SK-N-SH treated with all-trans-retinoic acid at 6 μM for 48 hours (cell line): ENCODE measurements around the gene CLCF1.

Experiments
- ATAC-seq: fragments of 200-7000 bp; cut with Tn5 transposase; 3 replicates; pipeline ENCODE4 v1.9.1; 2020; ENCODE audit warnings: mild to moderate bottlenecking, moderate library complexity
- ARNTL ChIP-seq: fragments of 450-650 bp; formaldehyde crosslinking; IDR thresholded peaks from 2 replicates; pipeline ENCODE4 v1.5.0; 2020; ENCODE audit warnings: low read depth, mild to moderate bottlenecking, moderate library complexity, borderline replicate concordance
- BACH2 ChIP-seq: fragments of 250-450 bp; sonication (Bioruptor Pico); IDR thresholded peaks from 2 replicates; pipeline ENCODE4 v1.9.0; 2021; ENCODE audit warnings: mild to moderate bottlenecking, borderline replicate concordance
- CREB5 ChIP-seq: fragments of 250-450 bp; sonication (Bioruptor Pico); IDR thresholded peaks from 2 replicates; pipeline ENCODE4 v1.5.1; 2020; ENCODE audit warnings: low read depth, mild to moderate bottlenecking, moderate library complexity
- ESRRG ChIP-seq: fragments of 250-450 bp; sonication (Bioruptor Pico); IDR thresholded peaks from 2 replicates; pipeline ENCODE4 v1.6.1; 2021; ENCODE audit warnings: mild to moderate bottlenecking
- GLIS3 ChIP-seq: fragments of 250-450 bp; sonication (Bioruptor Pico); IDR thresholded peaks from 2 replicates; pipeline ENCODE4 v1.5.0; 2020; ENCODE audit warnings: mild to moderate bottlenecking, moderate library complexity
- ISL1 ChIP-seq: fragments of 250-450 bp; sonication (Bioruptor Pico); IDR thresholded peaks from 2 replicates; pipeline ENCODE4 v2.1.2; 2022; ENCODE audit warnings: mild to moderate bottlenecking, moderate library complexity
- PATZ1 ChIP-seq: fragments of 250-450 bp; sonication (Bioruptor Pico); IDR thresholded peaks from 2 replicates; pipeline ENCODE4 v1.8.0; 2020; ENCODE audit warnings: mild to moderate bottlenecking, moderate library complexity, borderline replicate concordance
- POU6F1 ChIP-seq: fragments of 250-450 bp; sonication (Bioruptor Pico); IDR thresholded peaks from 2 replicates; pipeline ENCODE4 v1.8.0; 2021; ENCODE audit warnings: low read depth, mild to moderate bottlenecking, moderate library complexity, borderline replicate concordance
- PPARA ChIP-seq: fragments of 250-450 bp; sonication (Bioruptor Pico); IDR thresholded peaks from 2 replicates; pipeline ENCODE4 v1.5.0; 2020; ENCODE audit warnings: mild to moderate bottlenecking, borderline replicate concordance
- RARB ChIP-seq: fragments of 250-450 bp; sonication (Bioruptor Pico); IDR thresholded peaks from 2 replicates; pipeline ENCODE4 v1.8.0; 2021; ENCODE audit warnings: mild to moderate bottlenecking, moderate library complexity
- SNAI2 ChIP-seq: fragments of 250-450 bp; sonication (Bioruptor Pico); IDR thresholded peaks from 2 replicates; pipeline ENCODE4 v1.5.0; 2020; ENCODE audit warnings: mild to moderate bottlenecking, moderate library complexity
- TCF4 ChIP-seq: fragments of 250-450 bp; sonication (Bioruptor Pico); IDR thresholded peaks from 2 replicates; pipeline ENCODE4 v1.8.0; 2021; ENCODE audit warnings: mild to moderate bottlenecking, moderate library complexity, borderline replicate concordance
- TSHZ2 ChIP-seq: fragments of 250-450 bp; sonication (Bioruptor Pico); IDR thresholded peaks from 2 replicates; pipeline ENCODE4 v1.5.0; 2020; ENCODE audit warnings: mild to moderate bottlenecking, moderate library complexity
- ZC3H10 ChIP-seq: fragments of 250-450 bp; sonication (Bioruptor Pico); IDR thresholded peaks from 2 replicates; pipeline ENCODE4 v1.5.1; 2021; ENCODE audit warnings: mild to moderate bottlenecking, moderate library complexity
- ZFP3 ChIP-seq: fragments of 250-450 bp; sonication (Bioruptor Pico); IDR thresholded peaks from 2 replicates; pipeline ENCODE4 v1.5.0; 2020; ENCODE audit warnings: mild to moderate bottlenecking, moderate library complexity
- ZFP30 ChIP-seq: fragments of 450-650 bp; formaldehyde crosslinking; IDR thresholded peaks from 2 replicates; pipeline ENCODE4 v1.5.0; 2022; ENCODE audit warnings: mild to moderate bottlenecking, moderate library complexity
- ZNF565 ChIP-seq: fragments of 450-650 bp; formaldehyde crosslinking; conservative IDR thresholded peaks from 2 replicates; pipeline ENCODE4 v1.5.0; 2020; ENCODE audit warnings: low read depth, mild to moderate bottlenecking, moderate library complexity
- ZNF70 ChIP-seq: fragments of 450-650 bp; formaldehyde crosslinking; IDR thresholded peaks from 2 replicates; pipeline ENCODE4 v1.5.0; 2020; ENCODE audit warnings: mild to moderate bottlenecking, moderate library complexity

The CLCF1 gene

GRCh38 chr11:67372993-67373647 is at the start of gene CLCF1:
Gene CLCF1 (minus strand): TSS chr11:67373598. CDS start chr11:67373539, 59 bp downstream.
- TF ChIP-seq SNAI2 (no peak), PPARA (CRISPR knock-in tag) (no peak), TSHZ2 (CRISPR knock-in tag) (no peak), ESRRG (CRISPR knock-in tag) (no peak), ARNTL (CRISPR knock-in tag) (no peak), ZC3H10 (CRISPR knock-in tag) (no peak)
- ATAC-seq = peak; percentile 13

- TF ChIP-seq ZC3H10 (CRISPR knock-in tag) = no peak
- no peak for TF ChIP-seq CREB5 (CRISPR knock-in tag)
- no peak for TF ChIP-seq ZNF70 (CRISPR knock-in tag)
- no peak for TF ChIP-seq GLIS3 (CRISPR knock-in tag)
- no peak for TF ChIP-seq ZFP30
Measured at GRCh38 chr11:67422891-67423290, 49.5 kb upstream of the CLCF1 start.

GRCh38 chr11:67421430-67422031 is 48.1 kb upstream of the CLCF1 start:
- TF ChIP-seq ESRRG (CRISPR knock-in tag) (no peak), TCF4 (CRISPR knock-in tag) (no peak), ISL1 (CRISPR knock-in tag) (no peak), BACH2 (CRISPR knock-in tag) (no peak), RARB (CRISPR knock-in tag) (no peak), PPARA (CRISPR knock-in tag) (no peak), ZNF565 (CRISPR knock-in tag) (no peak), ZFP3 (CRISPR knock-in tag) (no peak)
- no peak for ATAC-seq

More at GRCh38 chr11:67422891-67423290, 49.5 kb upstream of the CLCF1 start:
- ATAC-seq = no peak

- peak; percentile 93 for ATAC-seq
- TF ChIP-seq ZFP3 (CRISPR knock-in tag) (peak; percentile 47; the same call in 1 of the 2 replicates), TSHZ2 (CRISPR knock-in tag) (no peak), ZC3H10 (CRISPR knock-in tag) (no peak)
Measured at GRCh38 chr11:67420646-67421429, 47.4 kb upstream of the CLCF1 start.

GRCh38 chr11:67420147-67420645 is 46.8 kb upstream of the CLCF1 start:
- no peak for ATAC-seq

More at GRCh38 chr11:67420147-67420645, 46.8 kb upstream of the CLCF1 start:
- no peak for TF ChIP-seq ZNF565 (CRISPR knock-in tag)
- no peak for TF ChIP-seq RARB (CRISPR knock-in tag)
- no peak for TF ChIP-seq POU6F1 (CRISPR knock-in tag)
- TF ChIP-seq PPARA (CRISPR knock-in tag) = no peak
- TF ChIP-seq TCF4 (CRISPR knock-in tag) = no peak
- no peak for TF ChIP-seq ZFP3 (CRISPR knock-in tag)
- TF ChIP-seq PATZ1 = no peak
